NB4 (cell line): ENCODE measurements around the gene CHST14.
A peak's percentile ranks its signal among the peaks of the same experiment; 100 is the strongest.

Source experiments
- DNase-seq: peaks from one replicate; pipeline ENCODE4 v3.0.0; 2010; ENCODE audit warnings: low read depth
- H3K4me3 ChIP-seq: one replicate; pipeline ENCODE4 v1.5.1; 2011; ENCODE audit warnings: mild to moderate bottlenecking, low read depth, low read length, moderate library complexity
- CTCF ChIP-seq: IDR thresholded peaks from one replicate; pipeline ENCODE4 v1.5.1; 2012; ENCODE audit warnings: low read depth, low read length
- MAX ChIP-seq: IDR thresholded peaks from 2 replicates; pipeline ENCODE4 v1.6.1; 2011; ENCODE audit warnings: low read depth, low read length
- MYC ChIP-seq: IDR thresholded peaks from 2 replicates; pipeline ENCODE4 v1.6.1; 2011; ENCODE audit warnings: low read depth, low read length
- POLR2A ChIP-seq: IDR thresholded peaks from 2 replicates; pipeline ENCODE4 v1.6.1; 2011; ENCODE audit warnings: mild to moderate bottlenecking; ENCODE audit not compliant: insufficient read length; ENCODE audit errors: extremely low read depth

CHST14 gene

GRCh38 chr15:40428185-40428584 is 42.6 kb upstream of the CHST14 start:
- no peak for DNase-seq
- no peak for TF ChIP-seq MAX
- no peak for TF ChIP-seq CTCF
- no peak overlapping the region for H3K4me3 ChIP-seq

- TF ChIP-seq POLR2A (no peak), MAX (no peak), CTCF (no peak), MYC (no peak)
- DNase-seq, result no peak
- H3K4me3 ChIP-seq, result no peak overlapping the region
Observed at GRCh38 chr15:40429068-40429710, 41.6 kb upstream of the CHST14 start.

GRCh38 chr15:40430271-40430805 is 40.4 kb upstream of the CHST14 start:
- TF ChIP-seq MYC (no peak), MAX (no peak), POLR2A (no peak), CTCF (no peak)
- H3K4me3 ChIP-seq, result no peak overlapping the region
- DNase-seq, result peak; percentile 54

- H3K4me3 ChIP-seq, result no peak overlapping the region
- no peak for DNase-seq
- TF ChIP-seq MYC (no peak), MAX (no peak), POLR2A (no peak), CTCF (no peak)
Observed at GRCh38 chr15:40435023-40435709, 35.6 kb upstream of the CHST14 start.

- DNase-seq, result no peak
- TF ChIP-seq MAX, result no peak
- TF ChIP-seq POLR2A, result no peak
- H3K4me3 ChIP-seq, result no peak overlapping the region
Observed at GRCh38 chr15:40435710-40436089, 35.1 kb upstream of the CHST14 start.

GRCh38 chr15:40436116-40436891 is 34.5 kb upstream of the CHST14 start:
- peak; percentile 45 for DNase-seq
- H3K4me3 ChIP-seq, result peak overlapping the region; percentile 16
- TF ChIP-seq CTCF (no peak), POLR2A (no peak), MYC (no peak), MAX (no peak)
